Effector CD8-positive, alpha-beta T cell (primary cell): ENCODE data around the gene SPRED2.

Experiments
- DNase-seq: peaks from one replicate; lab custom pipeline; 2025; lab: John Stamatoyannopoulos, UW

Gene SPRED2

GRCh38 chr2:65415091-65415490 is 17.3 kb downstream of the SPRED2 start:
- DNase-seq = no peak

GRCh38 chr2:65413610-65414009 is 18.8 kb downstream of the SPRED2 start:
- no peak for DNase-seq

GRCh38 chr2:65413106-65413505 is 19.3 kb downstream of the SPRED2 start:
- no peak for DNase-seq

- no peak for DNase-seq
Observed at GRCh38 chr2:65411056-65411795, 21.2 kb downstream of the SPRED2 start.

GRCh38 chr2:65409045-65409444 is 23.4 kb downstream of the SPRED2 start:
- no peak for DNase-seq

GRCh38 chr2:65407240-65407639 is 25.2 kb downstream of the SPRED2 start:
- no peak for DNase-seq

GRCh38 chr2:65404988-65405697 is 27.3 kb downstream of the SPRED2 start:
- DNase-seq = no peak

GRCh38 chr2:65403529-65403915 is 28.9 kb downstream of the SPRED2 start:
- no peak for DNase-seq

- no peak for DNase-seq
Observed at GRCh38 chr2:65402780-65403528, 29.4 kb downstream of the SPRED2 start.

- no peak for DNase-seq
Observed at GRCh38 chr2:65402323-65402722, 30.1 kb downstream of the SPRED2 start.

- no peak for DNase-seq
Observed at GRCh38 chr2:65397122-65397521, 35.3 kb downstream of the SPRED2 start.

- DNase-seq = no peak
Observed at GRCh38 chr2:65396348-65397026, 35.9 kb downstream of the SPRED2 start.

GRCh38 chr2:65395621-65396347 is 36.6 kb downstream of the SPRED2 start:
- DNase-seq = no peak

- DNase-seq = no peak
Observed at GRCh38 chr2:65393743-65394422, 38.5 kb downstream of the SPRED2 start.

GRCh38 chr2:65393046-65393445 is 39.4 kb downstream of the SPRED2 start:
- DNase-seq = no peak

GRCh38 chr2:65392609-65393008 is 39.8 kb downstream of the SPRED2 start:
- no peak for DNase-seq

GRCh38 chr2:65390134-65390533 is 42.3 kb downstream of the SPRED2 start:
- no peak for DNase-seq

- no peak for DNase-seq
Observed at GRCh38 chr2:65389476-65389875, 42.9 kb downstream of the SPRED2 start.

- DNase-seq = no peak
Observed at GRCh38 chr2:65388596-65389390, 43.6 kb downstream of the SPRED2 start.

- no peak for DNase-seq
Observed at GRCh38 chr2:65388051-65388531, 44.3 kb downstream of the SPRED2 start.
